Panc1 (cell line): ENCODE results near the gene NFAM1. TPM values are rescaled to one million over a fixed set of nuclear protein-coding genes. Genes with fewer than 3 reads are reported as not detected.

Experiments used
- ATAC-seq: fragments of 200-7000 bp; cut with Tn5 transposase; 2 replicates; pipeline ENCODE4 v1.9.1; 2020; ENCODE audit warnings: mild to moderate bottlenecking, moderate library complexity
- BruUV-seq: library from RNA; stranded (reverse); fragments of 400-500 nt; replicated peaks from 2 replicates; lab custom pipeline; 2021; lab: Mats Ljungman, UMichigan
- CTCF ChIA-PET: fragments of 300-600 bp; sonication (Branson Sonifier 250); formaldehyde crosslinking; loops from one replicate; lab custom pipeline; 2022; ENCODE audit warnings: antibody characterized with exemption; lab: Charles Lee
- POLR2A ChIA-PET: fragments of 300-600 bp; sonication (Branson Sonifier 250); formaldehyde crosslinking; loops from one replicate; lab custom pipeline; 2022; ENCODE audit warnings: antibody characterized with exemption; lab: Charles Lee
- DNase-seq: peaks from one replicate; pipeline ENCODE4 v3.0.0-alpha.2; 2010; ENCODE audit warnings: low read depth, low spot score
- H3K27ac ChIP-seq: 2 replicates; pipeline ENCODE4 v1.5.1; 2011; ENCODE audit warnings: mild to moderate bottlenecking, low read length, inconsistent platforms
- H3K27me3 ChIP-seq: fragments of 200-500 bp; sonication (Bioruptor generic); 2 replicates; pipeline ENCODE4 v1.6.0; 2014; ENCODE audit warnings: low read length, inconsistent platforms; ENCODE audit not compliant: control insufficient read depth, insufficient read depth
- H3K36me3 ChIP-seq: fragments of 200-500 bp; sonication (Bioruptor generic); 2 replicates; pipeline ENCODE4 v1.5.1; 2014; ENCODE audit warnings: inconsistent platforms, mild to moderate bottlenecking, low read length, moderate library complexity; ENCODE audit not compliant: control insufficient read depth, insufficient read depth
- H3K4me1 ChIP-seq: 2 replicates; pipeline ENCODE4 v1.5.1; 2011; ENCODE audit warnings: inconsistent platforms, mild to moderate bottlenecking, low read length, moderate library complexity; ENCODE audit not compliant: control insufficient read depth, insufficient read depth
- H3K4me3 ChIP-seq, 2 experiments: 2 replicates each; pipeline ENCODE4 v1.5.1; 2011 to 2012; ENCODE audit warnings: low read depth in 2 of 2, low read length in 2 of 2, mild to moderate bottlenecking in 2 of 2, inconsistent platforms in 1 of 2, moderate library complexity in 1 of 2
- H3K9me3 ChIP-seq: fragments of 200-500 bp; sonication (Bioruptor generic); 2 replicates; pipeline ENCODE4 v1.5.1; 2014; ENCODE audit warnings: low read depth, mild to moderate bottlenecking, inconsistent platforms, low read length, moderate library complexity; ENCODE audit not compliant: control insufficient read depth, insufficient read depth
- CTCF ChIP-seq: fragments of 450-650 bp; IDR thresholded peaks from 2 replicates; pipeline ENCODE4 v1.5.1; 2017; ENCODE audit warnings: mild to moderate bottlenecking
- POLR2AphosphoS5 ChIP-seq: IDR thresholded peaks from 2 replicates; pipeline ENCODE4 v1.6.1; 2012; ENCODE audit warnings: mild to moderate bottlenecking, low read depth, low read length, moderate library complexity
- REST ChIP-seq, 2 experiments: IDR thresholded peaks; 2 replicates each; pipeline ENCODE4 v1.6.1; 2011 to 2012; ENCODE audit warnings: low read depth in 2 of 2, control low read depth in 1 of 2, low read length in 1 of 2, mild to moderate bottlenecking in 1 of 2, moderate library complexity in 1 of 2; ENCODE audit not compliant: insufficient read depth in 1 of 2
- SIN3A ChIP-seq: IDR thresholded peaks from 2 replicates; pipeline ENCODE4 v1.6.1; 2012; ENCODE audit warnings: low read depth, mild to moderate bottlenecking, low read length, moderate library complexity, borderline replicate concordance; ENCODE audit not compliant: insufficient read depth
- TCF7L2 ChIP-seq: IDR thresholded peaks from 2 replicates; pipeline ENCODE4 v1.6.1; 2011; ENCODE audit warnings: mild to moderate bottlenecking, low read depth, low read length, inconsistent platforms
- in situ Hi-C: cut with HindIII; loops from 2 replicates; pipeline ENCODE4 v1.10.0; 2016; ENCODE audit warnings: low sequenced_read_pairs, low pct_unique_long_range_greater_than_20kb
- intact Hi-C: fragments of 100-400 bp; cut with micrococcal nuclease; formaldehyde crosslinking; loops from one replicate; pipeline ENCODE4 v1.10.0; 2022; ENCODE audit not compliant: unreplicated experiment
- total RNA-seq: library from RNA; stranded (reverse); gene quantifications from one replicate; pipeline ENCODE4 v1.2.1, GENCODE V29; 2021; ENCODE audit not compliant: unreplicated experiment

Gene NFAM1
- total RNA-seq, 1 experiment from 2014 or later, result 0.41 TPM

DNA sequence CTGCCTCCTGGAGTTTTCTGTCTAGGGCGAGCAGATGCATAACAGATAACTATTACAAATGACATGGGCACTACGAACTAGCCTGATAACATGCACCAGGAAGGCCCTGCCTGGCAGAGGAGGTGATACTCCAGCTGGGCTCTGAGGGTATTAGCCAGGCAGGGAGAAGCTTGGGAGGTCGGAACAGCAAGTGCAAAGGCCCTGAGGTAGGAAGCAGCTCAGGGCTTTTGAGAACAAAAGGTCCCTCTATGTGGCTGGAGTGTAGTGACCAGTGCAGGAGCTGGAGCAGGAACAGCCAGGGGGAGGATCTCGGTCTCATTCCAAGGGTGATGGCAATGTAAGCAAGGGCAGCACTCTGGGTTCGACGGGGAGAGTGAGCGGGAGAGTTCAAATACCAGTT lies 100.1 kb downstream of the NFAM1 start:
- ChIA-PET POLR2A (no interaction called here), CTCF (no interaction called here)
- intact Hi-C loops (no loop called here), in situ Hi-C loops (no loop called here)
- Histone ChIP-seq H3K4me3 (no peak overlapping the region), H3K36me3 (no peaks in the 10 kb centered on the region), H3K4me1 (no peaks in the 10 kb centered on the region; the same call in 1 of the 2 replicates), H3K27me3 (no peaks in the 10 kb centered on the region), H3K9me3 (no peaks in the 10 kb centered on the region), H3K27ac (no peak overlapping the region)
- ATAC-seq (no peak), DNase-seq (no peak)
- no TSS peak for BruUV-seq
- no peak for TF ChIP-seq REST (IDR thresholded peaks at IDR 0.05; ENCODE audit: insufficient read depth in 1 of 2, low read depth in 2 of 2, low read length in 1 of 2)
- no peak for TF ChIP-seq POLR2AphosphoS5
- no peak for TF ChIP-seq CTCF
- no peak for TF ChIP-seq TCF7L2
- TF ChIP-seq SIN3A, result no peak

DNA sequence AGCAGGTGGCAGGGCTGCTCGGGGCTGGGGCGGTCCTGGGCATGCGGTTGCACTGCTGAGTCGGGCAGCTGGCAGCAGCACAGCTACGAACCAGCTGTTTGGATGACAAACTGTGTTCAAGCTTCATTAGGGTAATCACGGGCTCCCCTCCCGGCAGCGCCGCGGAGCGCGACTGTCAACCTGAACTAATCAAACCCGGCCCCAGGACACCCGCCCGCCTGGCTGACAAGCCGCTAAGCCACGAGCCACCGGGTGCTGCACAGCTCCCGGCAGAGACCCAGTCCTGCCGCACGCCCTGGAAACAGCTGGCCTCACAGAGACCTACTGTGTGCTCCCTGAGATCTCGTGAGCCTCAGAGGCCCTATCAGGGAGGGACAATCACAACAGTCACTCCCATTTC lies 101.2 kb downstream of the NFAM1 start:
- ATAC-seq (no peak), DNase-seq (no peak)
- Histone ChIP-seq H3K4me1 (no peaks in the 10 kb centered on the region; the same call in 1 of the 2 replicates), H3K27ac (no peak overlapping the region), H3K4me3 (no peak overlapping the region), H3K36me3 (no peaks in the 10 kb centered on the region), H3K27me3 (no peaks in the 10 kb centered on the region), H3K9me3 (no peaks in the 10 kb centered on the region)
- TF ChIP-seq POLR2AphosphoS5 (no peak), TCF7L2 (no peak), SIN3A (no peak), CTCF (no peak), REST (IDR thresholded peaks at IDR 0.05; ENCODE audit: insufficient read depth in 1 of 2, low read depth in 2 of 2, low read length in 1 of 2) (no peak)
- ChIA-PET CTCF (no interaction called here), POLR2A (interaction anchor here (0.6 kb wide), 1 partner anchor 93 kb away, joined by 8 read pairs; no protein-coding TSS in a partner anchor)
- no TSS peak for BruUV-seq
- in situ Hi-C loops, result no loop called here
- intact Hi-C loops, result no loop called here

Other genes with a start within 250 kb of the NFAM1 start
- gene TCF20, start 161.8 kb downstream of the NFAM1 start, total RNA-seq, result 79.8 TPM
- gene RRP7A, start 87.4 kb upstream of the NFAM1 start, total RNA-seq, result 29.8 TPM
- gene SERHL2, start 121.6 kb upstream of the NFAM1 start, total RNA-seq, result 1.6 TPM
- gene POLDIP3, start 182.5 kb upstream of the NFAM1 start, total RNA-seq, result 46.6 TPM
- gene ATP5MGL, start 208.2 kb upstream of the NFAM1 start, total RNA-seq, result 0.23 TPM
- 102 TPM for gene CYB5R3, start 217.0 kb upstream of the NFAM1 start, total RNA-seq